Measurements from ENCODE around the gene SLC25A18.

GRCh38 chr22:17569971-17570511 is 6.7 kb downstream of the SLC25A18 start:
- no peak for TF ChIP-seq CTCF (conservative IDR thresholded peaks at IDR 0.05; ENCODE audit: low read depth, low read length)
- no peak for TF ChIP-seq EZH2 (IDR thresholded peaks at IDR 0.05; ENCODE audit: borderline replicate concordance, low read depth, low read length, poor library complexity, severe bottlenecking)
